IMR-90 (cell line): ENCODE results near the gene CP.
A peak's percentile ranks its signal among the peaks of the same experiment; 100 is the strongest.

Experiments
- BHLHE40 ChIP-seq: fragments of 150-350 bp; IDR thresholded peaks from 2 replicates; pipeline ENCODE4 v1.6.1; 2016; ENCODE audit warnings: mild to moderate bottlenecking, low read depth, low read length
- FOS ChIP-seq: fragments of 150-350 bp; IDR thresholded peaks from 2 replicates; pipeline ENCODE4 v1.6.1; 2016; ENCODE audit warnings: low read depth, low read length
- NFE2L2 ChIP-seq: fragments of 150-350 bp; IDR thresholded peaks from 2 replicates; pipeline ENCODE4 v1.6.1; 2016; ENCODE audit warnings: low read depth, mild to moderate bottlenecking, low read length
- POLR2A ChIP-seq: IDR thresholded peaks from 2 replicates; pipeline ENCODE4 v1.6.1; 2012; ENCODE audit warnings: mild to moderate bottlenecking, low read depth, low read length
- RAD21 ChIP-seq: IDR thresholded peaks from 2 replicates; pipeline ENCODE4 v1.6.1; 2012; ENCODE audit warnings: low read length, improper control_type of control experiment
- RCOR1 ChIP-seq: IDR thresholded peaks from 2 replicates; pipeline ENCODE4 v1.6.1; 2012; ENCODE audit warnings: mild to moderate bottlenecking, low read length, improper control_type of control experiment; ENCODE audit not compliant: insufficient replicate concordance
- RFX5 ChIP-seq: IDR thresholded peaks from 2 replicates; pipeline ENCODE4 v1.8.0; 2012; ENCODE audit warnings: low read depth, mild to moderate bottlenecking, low read length, moderate library complexity
- SMC3 ChIP-seq: fragments of 150-350 bp; IDR thresholded peaks from 2 replicates; pipeline ENCODE4 v1.6.1; 2016; ENCODE audit warnings: low read depth, mild to moderate bottlenecking, antibody characterized with exemption, low read length, moderate library complexity
- TF ChIP-seq, protein P1 (sequence below): conservative IDR thresholded peaks from 2 replicates; pipeline ENCODE4 v1.5.1; 2012; ENCODE audit warnings: mild to moderate bottlenecking, low read depth, low read length, improper control_type of control experiment
- TF ChIP-seq, protein P2 (sequence below): fragments of 150-350 bp; IDR thresholded peaks from 2 replicates; pipeline ENCODE4 v1.6.1; 2017; ENCODE audit warnings: mild to moderate bottlenecking, antibody characterized with exemption, low read length, low read depth
- TF ChIP-seq, protein P3 (sequence below): fragments of 150-350 bp; IDR thresholded peaks from 2 replicates; pipeline ENCODE4 v1.6.1; 2016; ENCODE audit warnings: low read depth, mild to moderate bottlenecking, low read length, moderate library complexity, borderline replicate concordance

DNA sequence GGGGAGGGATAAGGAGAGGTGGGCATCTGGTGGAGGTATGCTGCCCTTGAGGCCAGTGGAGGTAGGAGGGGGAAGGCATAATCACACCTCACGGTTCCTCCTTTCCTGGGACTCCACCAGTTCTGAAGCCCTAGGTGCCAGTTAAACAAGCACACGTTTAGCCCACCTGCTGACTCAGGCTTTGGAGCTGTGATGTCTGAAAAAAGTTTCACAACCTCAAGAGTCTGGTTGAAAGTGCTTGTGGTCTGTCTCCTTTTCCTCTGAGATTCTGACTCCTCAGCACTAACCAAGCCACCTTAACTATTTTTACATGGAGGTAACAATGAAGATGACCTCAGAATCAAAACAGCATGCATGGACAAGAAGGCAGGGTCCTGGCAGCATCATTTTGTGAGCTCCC, 69.2 kb downstream of the CP start:
- TF ChIP-seq, protein P1, sequence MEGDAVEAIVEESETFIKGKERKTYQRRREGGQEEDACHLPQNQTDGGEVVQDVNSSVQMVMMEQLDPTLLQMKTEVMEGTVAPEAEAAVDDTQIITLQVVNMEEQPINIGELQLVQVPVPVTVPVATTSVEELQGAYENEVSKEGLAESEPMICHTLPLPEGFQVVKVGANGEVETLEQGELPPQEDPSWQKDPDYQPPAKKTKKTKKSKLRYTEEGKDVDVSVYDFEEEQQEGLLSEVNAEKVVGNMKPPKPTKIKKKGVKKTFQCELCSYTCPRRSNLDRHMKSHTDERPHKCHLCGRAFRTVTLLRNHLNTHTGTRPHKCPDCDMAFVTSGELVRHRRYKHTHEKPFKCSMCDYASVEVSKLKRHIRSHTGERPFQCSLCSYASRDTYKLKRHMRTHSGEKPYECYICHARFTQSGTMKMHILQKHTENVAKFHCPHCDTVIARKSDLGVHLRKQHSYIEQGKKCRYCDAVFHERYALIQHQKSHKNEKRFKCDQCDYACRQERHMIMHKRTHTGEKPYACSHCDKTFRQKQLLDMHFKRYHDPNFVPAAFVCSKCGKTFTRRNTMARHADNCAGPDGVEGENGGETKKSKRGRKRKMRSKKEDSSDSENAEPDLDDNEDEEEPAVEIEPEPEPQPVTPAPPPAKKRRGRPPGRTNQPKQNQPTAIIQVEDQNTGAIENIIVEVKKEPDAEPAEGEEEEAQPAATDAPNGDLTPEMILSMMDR: no peak
- TF ChIP-seq POLR2A (no peak), RFX5 (no peak), RCOR1 (no peak), BHLHE40 (no peak; the same call in 1 of the 2 replicates), RAD21 (no peak), NFE2L2 (no peak), FOS (0 out of 2 replicates have a peak, but pooled peaks have one; percentile 14), SMC3 (no peak)
- TF ChIP-seq, protein P2, sequence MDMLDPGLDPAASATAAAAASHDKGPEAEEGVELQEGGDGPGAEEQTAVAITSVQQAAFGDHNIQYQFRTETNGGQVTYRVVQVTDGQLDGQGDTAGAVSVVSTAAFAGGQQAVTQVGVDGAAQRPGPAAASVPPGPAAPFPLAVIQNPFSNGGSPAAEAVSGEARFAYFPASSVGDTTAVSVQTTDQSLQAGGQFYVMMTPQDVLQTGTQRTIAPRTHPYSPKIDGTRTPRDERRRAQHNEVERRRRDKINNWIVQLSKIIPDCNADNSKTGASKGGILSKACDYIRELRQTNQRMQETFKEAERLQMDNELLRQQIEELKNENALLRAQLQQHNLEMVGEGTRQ: no peak
- TF ChIP-seq, protein P3, sequence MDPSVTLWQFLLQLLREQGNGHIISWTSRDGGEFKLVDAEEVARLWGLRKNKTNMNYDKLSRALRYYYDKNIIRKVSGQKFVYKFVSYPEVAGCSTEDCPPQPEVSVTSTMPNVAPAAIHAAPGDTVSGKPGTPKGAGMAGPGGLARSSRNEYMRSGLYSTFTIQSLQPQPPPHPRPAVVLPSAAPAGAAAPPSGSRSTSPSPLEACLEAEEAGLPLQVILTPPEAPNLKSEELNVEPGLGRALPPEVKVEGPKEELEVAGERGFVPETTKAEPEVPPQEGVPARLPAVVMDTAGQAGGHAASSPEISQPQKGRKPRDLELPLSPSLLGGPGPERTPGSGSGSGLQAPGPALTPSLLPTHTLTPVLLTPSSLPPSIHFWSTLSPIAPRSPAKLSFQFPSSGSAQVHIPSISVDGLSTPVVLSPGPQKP: no peak
